ENCODE results near the gene IL15RA. TPM values are rescaled to one million over a fixed set of nuclear protein-coding genes. Genes with fewer than 3 reads are reported as not detected.

Gene IL15RA
- total and polyA plus RNA-seq, 7 experiments from 2014 or later, result 2.9 to 24.9 (median 5.6) TPM

DNA sequence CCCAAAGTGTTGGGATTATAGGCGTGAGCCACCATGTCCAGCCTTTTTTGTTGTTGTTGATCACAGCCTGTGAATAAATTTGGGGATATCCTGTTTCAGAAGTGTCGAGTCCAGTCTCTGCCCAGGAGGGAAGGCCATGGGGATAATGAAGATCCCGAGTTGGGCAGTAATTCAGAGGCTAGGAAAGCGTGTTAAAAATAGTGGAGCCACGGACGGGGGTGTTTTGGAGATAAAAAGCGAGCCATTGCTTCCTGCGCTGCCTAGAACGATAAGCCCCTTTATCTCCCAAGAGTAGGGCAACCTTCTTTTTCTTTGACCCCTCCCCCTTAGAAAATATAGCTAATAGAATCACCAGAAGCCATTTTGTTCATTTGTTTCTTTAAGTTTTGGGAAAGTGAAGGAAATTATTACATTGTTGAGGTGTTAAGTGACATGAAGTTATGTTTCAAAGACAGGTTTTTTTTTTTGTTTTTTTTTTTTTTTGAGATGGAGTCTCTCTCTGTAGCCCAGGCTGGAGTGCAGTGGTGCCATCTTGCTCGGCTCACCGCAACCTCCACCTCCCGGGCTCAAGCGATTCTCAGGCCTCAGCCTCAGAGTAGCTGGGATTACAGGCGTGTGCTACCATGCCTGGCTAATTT is 43.3 kb downstream of the IL15RA start:
- Histone ChIP-seq H3K27me3 (ENCODE audit: control insufficient read depth in 2 of 2, insufficient read depth in 2 of 2, low read length in 2 of 2) (no peaks in the 10 kb centered on the region), H3K4me1 (ENCODE audit: control insufficient read depth in 2 of 2, insufficient read depth in 2 of 2, low read length in 2 of 2) (no peaks in the 10 kb centered on the region), H3K9me3 (ENCODE audit: control insufficient read depth in 2 of 3, low read length in 3 of 3) (no peaks in the 10 kb centered on the region), H3K4me3 (ENCODE audit: low read length) (no peak overlapping the region), H3K27ac (ENCODE audit: low read depth, low read length) (no peak overlapping the region), H3K36me3 (ENCODE audit: control insufficient read depth in 2 of 3, insufficient read depth in 3 of 3, low read length in 3 of 3) (peaks cover 0 to 67% (median 0%) of the 10 kb centered on the region in 3 experiments)
- H3K4me1 Mint-ChIP-seq, result peaks cover 0 to 3% (median 0%) of the 10 kb centered on the region in 7 donors
- ChIA-PET CTCF (no interaction called here), POLR2A (interaction anchor here (0.6 to 0.8 kb wide), 3 partner anchors 139 to 1102 kb away, joined by 3 read pairs; no protein-coding TSS in a partner anchor)
- no peak overlapping the region for H3K4me3 Mint-ChIP-seq
- H3K9me3 Mint-ChIP-seq, result peaks cover 0 to 1% (median 0%) of the 10 kb centered on the region in 11 donors
- H3K36me3 Mint-ChIP-seq, result peaks cover 12 to 44% (median 19%) of the 10 kb centered on the region in 5 donors
- H3K27ac Mint-ChIP-seq, result peak overlapping the region in 1 of 9 donors; percentile 21
- H3K27me3 Mint-ChIP-seq, result no peaks in the 10 kb centered on the region
- ATAC-seq (no peak), DNase-seq (no peak)
- intact Hi-C loops (cut with micrococcal nuclease), result loop anchor here in 1 of 2 donors (5.0 kb wide), 1 partner anchor 43 kb away; the partner anchor contains the start of gene IL15RA

DNA sequence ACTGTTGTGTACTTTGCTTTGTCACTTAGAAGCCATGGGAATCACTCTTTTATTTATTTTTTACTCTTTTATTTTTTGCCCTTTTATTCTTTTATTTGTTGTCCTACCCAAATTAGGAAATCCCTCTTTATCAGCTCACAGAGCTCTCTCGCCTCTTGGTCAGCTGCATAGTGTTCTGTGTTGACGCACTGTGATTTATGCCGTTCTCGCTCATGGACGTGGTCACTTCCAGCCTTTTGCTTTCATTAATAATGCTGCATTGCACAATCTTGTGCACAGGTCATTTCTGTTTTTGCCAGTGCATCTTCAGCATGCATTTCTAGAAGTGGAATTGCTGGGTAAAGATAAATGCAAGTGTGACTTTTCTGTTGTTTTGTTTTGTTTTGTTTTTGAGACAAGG is 45.0 kb downstream of the IL15RA start:
- H3K4me1 ChIP-seq (ENCODE audit: control insufficient read depth in 2 of 2, insufficient read depth in 2 of 2, low read length in 2 of 2), result no peaks in the 10 kb centered on the region
- peaks cover 0 to 67% (median 0%) of the 10 kb centered on the region in 3 experiments for H3K36me3 ChIP-seq (ENCODE audit: control insufficient read depth in 2 of 3, insufficient read depth in 3 of 3, low read length in 3 of 3)
- peaks cover 0 to 51% (median 16%) of the 10 kb centered on the region in 5 donors for H3K36me3 Mint-ChIP-seq
- no peak overlapping the region for H3K4me3 Mint-ChIP-seq
- peaks cover 0 to 3% (median 0%) of the 10 kb centered on the region in 7 donors for H3K4me1 Mint-ChIP-seq
- POLR2A ChIA-PET, result no interaction called here
- DNase-seq, result no peak
- intact Hi-C loops (cut with micrococcal nuclease), result loop anchor here in 1 of 2 donors (5.0 kb wide), 1 partner anchor 45 kb away; the partner anchor contains the start of gene IL15RA
- no peak overlapping the region for H3K27ac ChIP-seq (ENCODE audit: low read depth, low read length)
- H3K9me3 Mint-ChIP-seq, result no peaks in the 10 kb centered on the region
- no peak overlapping the region for H3K4me3 ChIP-seq (ENCODE audit: low read length)
- CTCF ChIA-PET, result no interaction called here
- H3K27ac Mint-ChIP-seq, result peak overlapping the region in 3 of 9 donors; percentile 41 to 76 (median 43)
- no peaks in the 10 kb centered on the region for H3K9me3 ChIP-seq (ENCODE audit: control insufficient read depth in 2 of 3, low read length in 3 of 3)
- H3K27me3 ChIP-seq (ENCODE audit: control insufficient read depth in 2 of 2, insufficient read depth in 2 of 2, low read length in 2 of 2), result no peaks in the 10 kb centered on the region
- ATAC-seq, result no peak
- no peaks in the 10 kb centered on the region for H3K27me3 Mint-ChIP-seq

DNA sequence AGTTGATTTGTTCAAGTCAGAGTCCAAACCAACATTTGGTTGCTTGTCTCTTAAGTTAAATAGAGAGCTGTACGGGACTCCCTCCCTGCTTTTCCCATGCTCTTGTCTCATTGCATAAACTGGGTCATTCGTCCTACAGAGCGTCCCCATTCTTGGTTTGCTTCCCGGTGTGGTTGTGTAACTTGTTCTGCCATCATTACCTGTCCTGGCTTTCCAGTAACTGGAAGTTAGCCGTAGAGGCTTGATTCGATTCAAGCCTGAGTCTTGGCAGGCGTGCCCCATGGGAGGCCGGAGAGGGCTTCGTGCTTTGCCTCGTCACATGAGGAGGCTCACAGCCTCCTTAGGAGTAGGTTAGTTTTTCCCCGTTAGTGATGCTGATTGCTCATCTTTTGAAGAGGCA is 47.1 kb downstream of the IL15RA start:
- peaks cover 0 to 65% (median 7%) of the 10 kb centered on the region in 3 experiments for H3K36me3 ChIP-seq (ENCODE audit: control insufficient read depth in 2 of 3, insufficient read depth in 3 of 3, low read length in 3 of 3)
- peaks cover 2 to 53% (median 18%) of the 10 kb centered on the region in 5 donors for H3K36me3 Mint-ChIP-seq

DNA sequence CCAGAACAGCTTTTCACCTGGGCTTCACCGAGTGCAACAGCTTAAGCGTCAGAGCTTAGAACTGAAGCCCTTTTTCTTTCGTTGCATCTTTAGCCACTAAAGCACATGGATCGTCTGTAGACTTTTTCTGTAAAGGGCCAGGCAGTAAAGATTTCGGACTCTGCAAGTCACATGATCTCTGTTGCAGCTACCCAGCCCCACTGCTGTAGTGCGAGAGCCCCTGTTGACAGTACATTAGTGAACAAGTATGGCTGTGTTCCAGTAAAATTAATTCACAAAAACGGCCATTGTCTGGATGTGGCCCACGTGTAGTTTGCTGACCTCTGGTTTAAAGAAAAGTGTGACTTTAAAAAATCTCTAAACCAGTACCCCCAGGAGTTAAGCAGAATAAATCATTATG is 47.9 kb downstream of the IL15RA start:
- no peaks in the 10 kb centered on the region for H3K9me3 Mint-ChIP-seq
- no peak overlapping the region for H3K27ac Mint-ChIP-seq
- peaks cover 0 to 3% (median 0%) of the 10 kb centered on the region in 7 donors for H3K4me1 Mint-ChIP-seq
- H3K9me3 ChIP-seq (ENCODE audit: control insufficient read depth in 2 of 3, low read length in 3 of 3), result no peaks in the 10 kb centered on the region
- H3K27me3 ChIP-seq (ENCODE audit: control insufficient read depth in 2 of 2, insufficient read depth in 2 of 2, low read length in 2 of 2), result no peaks in the 10 kb centered on the region
- H3K36me3 ChIP-seq (ENCODE audit: control insufficient read depth in 2 of 3, insufficient read depth in 3 of 3, low read length in 3 of 3), result peaks cover 0 to 70% (median 7%) of the 10 kb centered on the region in 3 experiments
- peaks cover 7 to 57% (median 21%) of the 10 kb centered on the region in 5 donors for H3K36me3 Mint-ChIP-seq
- ChIA-PET POLR2A (no interaction called here), CTCF (no interaction called here)
- H3K4me1 ChIP-seq (ENCODE audit: control insufficient read depth in 2 of 2, insufficient read depth in 2 of 2, low read length in 2 of 2), result no peaks in the 10 kb centered on the region
- ATAC-seq (no peak), DNase-seq (no peak)
- no peak overlapping the region for H3K27ac ChIP-seq (ENCODE audit: low read depth, low read length)
- intact Hi-C loops (cut with micrococcal nuclease), result no loop called here
- H3K4me3 ChIP-seq (ENCODE audit: low read length), result no peak overlapping the region
- no peaks in the 10 kb centered on the region for H3K27me3 Mint-ChIP-seq
- no peak overlapping the region for H3K4me3 Mint-ChIP-seq

More for the DNA sequence above, 47.1 kb downstream of the IL15RA start:
- Histone ChIP-seq H3K9me3 (ENCODE audit: control insufficient read depth in 2 of 3, low read length in 3 of 3) (no peaks in the 10 kb centered on the region), H3K4me3 (ENCODE audit: low read length) (no peak overlapping the region), H3K27me3 (ENCODE audit: control insufficient read depth in 2 of 2, insufficient read depth in 2 of 2, low read length in 2 of 2) (no peaks in the 10 kb centered on the region), H3K27ac (ENCODE audit: low read depth, low read length) (no peak overlapping the region), H3K4me1 (ENCODE audit: control insufficient read depth in 2 of 2, insufficient read depth in 2 of 2, low read length in 2 of 2) (no peaks in the 10 kb centered on the region)
- Mint-ChIP-seq H3K27ac (peak overlapping the region in 1 of 9 donors; percentile 47), H3K4me3 (no peak overlapping the region), H3K9me3 (no peaks in the 10 kb centered on the region), H3K4me1 (peaks cover 0 to 3% (median 0%) of the 10 kb centered on the region in 7 donors), H3K27me3 (no peaks in the 10 kb centered on the region)
- no peak for DNase-seq
- intact Hi-C loops (cut with micrococcal nuclease), result loop anchor here in 1 of 2 donors (5.0 kb wide), 1 partner anchor 47 kb away; the partner anchor contains the start of gene IL15RA
- ChIA-PET POLR2A (no interaction called here), CTCF (interaction anchor here (0.6 kb wide), 1 partner anchor 535 kb away, joined by 3 read pairs; no protein-coding TSS in a partner anchor)
- ATAC-seq, result no peak

- intact Hi-C loops (cut with micrococcal nuclease), result no loop called here
- DNase-seq (no peak), ATAC-seq (no peak)
- Mint-ChIP-seq H3K27ac (peak overlapping the region in 2 of 9 donors; percentile 54 to 82), H3K9me3 (no peaks in the 10 kb centered on the region), H3K4me1 (peaks cover 0 to 3% (median 0%) of the 10 kb centered on the region in 7 donors), H3K4me3 (no peak overlapping the region), H3K36me3 (peaks cover 18 to 72% (median 24%) of the 10 kb centered on the region in 5 donors), H3K27me3 (no peaks in the 10 kb centered on the region)
- Histone ChIP-seq H3K9me3 (ENCODE audit: control insufficient read depth in 2 of 3, low read length in 3 of 3) (no peaks in the 10 kb centered on the region), H3K36me3 (ENCODE audit: control insufficient read depth in 2 of 3, insufficient read depth in 3 of 3, low read length in 3 of 3) (peaks cover 4 to 91% (median 7%) of the 10 kb centered on the region in 3 experiments), H3K4me1 (ENCODE audit: control insufficient read depth in 2 of 2, insufficient read depth in 2 of 2, low read length in 2 of 2) (no peaks in the 10 kb centered on the region), H3K27me3 (ENCODE audit: control insufficient read depth in 2 of 2, insufficient read depth in 2 of 2, low read length in 2 of 2) (no peaks in the 10 kb centered on the region), H3K4me3 (ENCODE audit: low read length) (no peak overlapping the region), H3K27ac (ENCODE audit: low read depth, low read length) (no peak overlapping the region)
- ChIA-PET CTCF (no interaction called here), POLR2A (no interaction called here)
Measured at GRCh38 chr10:5927306-5927705, 50.0 kb downstream of the IL15RA start.

GRCh38 chr10:5924889-5925288 is 52.5 kb downstream of the IL15RA start:
- no peak for DNase-seq
- ChIA-PET POLR2A (no interaction called here), CTCF (no interaction called here)
- Mint-ChIP-seq H3K4me3 (no peak overlapping the region), H3K4me1 (peaks cover 0 to 3% (median 0%) of the 10 kb centered on the region in 7 donors), H3K9me3 (no peaks in the 10 kb centered on the region), H3K27me3 (no peaks in the 10 kb centered on the region), H3K27ac (no peak overlapping the region), H3K36me3 (peaks cover 27 to 75% (median 30%) of the 10 kb centered on the region in 5 donors)
- intact Hi-C loops (cut with micrococcal nuclease), result no loop called here
- Histone ChIP-seq H3K4me3 (ENCODE audit: low read length) (no peak overlapping the region), H3K27ac (ENCODE audit: low read depth, low read length) (no peak overlapping the region), H3K4me1 (ENCODE audit: control insufficient read depth in 2 of 2, insufficient read depth in 2 of 2, low read length in 2 of 2) (no peaks in the 10 kb centered on the region), H3K9me3 (ENCODE audit: control insufficient read depth in 2 of 3, low read length in 3 of 3) (no peaks in the 10 kb centered on the region), H3K36me3 (ENCODE audit: control insufficient read depth in 2 of 3, insufficient read depth in 3 of 3, low read length in 3 of 3) (peaks cover 7 to 95% (median 12%) of the 10 kb centered on the region in 3 experiments), H3K27me3 (ENCODE audit: control insufficient read depth in 2 of 2, insufficient read depth in 2 of 2, low read length in 2 of 2) (no peaks in the 10 kb centered on the region)
- no peak for ATAC-seq
